ENCODE results near the gene TRAM2. TPM values are rescaled to one million over a fixed set of nuclear protein-coding genes. Genes with fewer than 3 reads are reported as not detected.

TRAM2 gene
- total and polyA plus RNA-seq, 2 of the 8 experiments (the other 6 are each of a cell fraction or from before 2014, with no cell fraction given) = 9.0 to 21.4 TPM

DNA sequence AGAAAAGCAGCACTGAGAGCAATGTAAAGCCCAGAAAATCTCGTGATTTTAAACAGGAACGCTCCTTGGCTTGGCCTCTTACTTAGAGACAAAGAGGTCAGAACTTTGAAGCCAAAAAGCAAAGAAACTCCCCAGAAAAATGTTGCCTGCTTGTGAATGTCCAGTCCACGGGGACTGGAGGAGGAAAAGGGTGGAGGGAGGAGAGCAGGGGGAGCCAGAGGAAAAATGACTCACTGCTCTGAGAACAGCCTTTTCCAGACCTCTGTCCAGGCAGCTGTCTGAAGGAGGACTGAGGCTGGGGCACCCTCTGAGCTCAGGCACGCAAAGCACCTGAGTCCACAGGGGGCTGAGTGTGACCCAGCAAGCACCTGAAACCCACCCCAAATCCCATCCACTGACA lies 64.7 kb downstream of the TRAM2 start (continued):
- TF ChIP-seq, protein P1, sequence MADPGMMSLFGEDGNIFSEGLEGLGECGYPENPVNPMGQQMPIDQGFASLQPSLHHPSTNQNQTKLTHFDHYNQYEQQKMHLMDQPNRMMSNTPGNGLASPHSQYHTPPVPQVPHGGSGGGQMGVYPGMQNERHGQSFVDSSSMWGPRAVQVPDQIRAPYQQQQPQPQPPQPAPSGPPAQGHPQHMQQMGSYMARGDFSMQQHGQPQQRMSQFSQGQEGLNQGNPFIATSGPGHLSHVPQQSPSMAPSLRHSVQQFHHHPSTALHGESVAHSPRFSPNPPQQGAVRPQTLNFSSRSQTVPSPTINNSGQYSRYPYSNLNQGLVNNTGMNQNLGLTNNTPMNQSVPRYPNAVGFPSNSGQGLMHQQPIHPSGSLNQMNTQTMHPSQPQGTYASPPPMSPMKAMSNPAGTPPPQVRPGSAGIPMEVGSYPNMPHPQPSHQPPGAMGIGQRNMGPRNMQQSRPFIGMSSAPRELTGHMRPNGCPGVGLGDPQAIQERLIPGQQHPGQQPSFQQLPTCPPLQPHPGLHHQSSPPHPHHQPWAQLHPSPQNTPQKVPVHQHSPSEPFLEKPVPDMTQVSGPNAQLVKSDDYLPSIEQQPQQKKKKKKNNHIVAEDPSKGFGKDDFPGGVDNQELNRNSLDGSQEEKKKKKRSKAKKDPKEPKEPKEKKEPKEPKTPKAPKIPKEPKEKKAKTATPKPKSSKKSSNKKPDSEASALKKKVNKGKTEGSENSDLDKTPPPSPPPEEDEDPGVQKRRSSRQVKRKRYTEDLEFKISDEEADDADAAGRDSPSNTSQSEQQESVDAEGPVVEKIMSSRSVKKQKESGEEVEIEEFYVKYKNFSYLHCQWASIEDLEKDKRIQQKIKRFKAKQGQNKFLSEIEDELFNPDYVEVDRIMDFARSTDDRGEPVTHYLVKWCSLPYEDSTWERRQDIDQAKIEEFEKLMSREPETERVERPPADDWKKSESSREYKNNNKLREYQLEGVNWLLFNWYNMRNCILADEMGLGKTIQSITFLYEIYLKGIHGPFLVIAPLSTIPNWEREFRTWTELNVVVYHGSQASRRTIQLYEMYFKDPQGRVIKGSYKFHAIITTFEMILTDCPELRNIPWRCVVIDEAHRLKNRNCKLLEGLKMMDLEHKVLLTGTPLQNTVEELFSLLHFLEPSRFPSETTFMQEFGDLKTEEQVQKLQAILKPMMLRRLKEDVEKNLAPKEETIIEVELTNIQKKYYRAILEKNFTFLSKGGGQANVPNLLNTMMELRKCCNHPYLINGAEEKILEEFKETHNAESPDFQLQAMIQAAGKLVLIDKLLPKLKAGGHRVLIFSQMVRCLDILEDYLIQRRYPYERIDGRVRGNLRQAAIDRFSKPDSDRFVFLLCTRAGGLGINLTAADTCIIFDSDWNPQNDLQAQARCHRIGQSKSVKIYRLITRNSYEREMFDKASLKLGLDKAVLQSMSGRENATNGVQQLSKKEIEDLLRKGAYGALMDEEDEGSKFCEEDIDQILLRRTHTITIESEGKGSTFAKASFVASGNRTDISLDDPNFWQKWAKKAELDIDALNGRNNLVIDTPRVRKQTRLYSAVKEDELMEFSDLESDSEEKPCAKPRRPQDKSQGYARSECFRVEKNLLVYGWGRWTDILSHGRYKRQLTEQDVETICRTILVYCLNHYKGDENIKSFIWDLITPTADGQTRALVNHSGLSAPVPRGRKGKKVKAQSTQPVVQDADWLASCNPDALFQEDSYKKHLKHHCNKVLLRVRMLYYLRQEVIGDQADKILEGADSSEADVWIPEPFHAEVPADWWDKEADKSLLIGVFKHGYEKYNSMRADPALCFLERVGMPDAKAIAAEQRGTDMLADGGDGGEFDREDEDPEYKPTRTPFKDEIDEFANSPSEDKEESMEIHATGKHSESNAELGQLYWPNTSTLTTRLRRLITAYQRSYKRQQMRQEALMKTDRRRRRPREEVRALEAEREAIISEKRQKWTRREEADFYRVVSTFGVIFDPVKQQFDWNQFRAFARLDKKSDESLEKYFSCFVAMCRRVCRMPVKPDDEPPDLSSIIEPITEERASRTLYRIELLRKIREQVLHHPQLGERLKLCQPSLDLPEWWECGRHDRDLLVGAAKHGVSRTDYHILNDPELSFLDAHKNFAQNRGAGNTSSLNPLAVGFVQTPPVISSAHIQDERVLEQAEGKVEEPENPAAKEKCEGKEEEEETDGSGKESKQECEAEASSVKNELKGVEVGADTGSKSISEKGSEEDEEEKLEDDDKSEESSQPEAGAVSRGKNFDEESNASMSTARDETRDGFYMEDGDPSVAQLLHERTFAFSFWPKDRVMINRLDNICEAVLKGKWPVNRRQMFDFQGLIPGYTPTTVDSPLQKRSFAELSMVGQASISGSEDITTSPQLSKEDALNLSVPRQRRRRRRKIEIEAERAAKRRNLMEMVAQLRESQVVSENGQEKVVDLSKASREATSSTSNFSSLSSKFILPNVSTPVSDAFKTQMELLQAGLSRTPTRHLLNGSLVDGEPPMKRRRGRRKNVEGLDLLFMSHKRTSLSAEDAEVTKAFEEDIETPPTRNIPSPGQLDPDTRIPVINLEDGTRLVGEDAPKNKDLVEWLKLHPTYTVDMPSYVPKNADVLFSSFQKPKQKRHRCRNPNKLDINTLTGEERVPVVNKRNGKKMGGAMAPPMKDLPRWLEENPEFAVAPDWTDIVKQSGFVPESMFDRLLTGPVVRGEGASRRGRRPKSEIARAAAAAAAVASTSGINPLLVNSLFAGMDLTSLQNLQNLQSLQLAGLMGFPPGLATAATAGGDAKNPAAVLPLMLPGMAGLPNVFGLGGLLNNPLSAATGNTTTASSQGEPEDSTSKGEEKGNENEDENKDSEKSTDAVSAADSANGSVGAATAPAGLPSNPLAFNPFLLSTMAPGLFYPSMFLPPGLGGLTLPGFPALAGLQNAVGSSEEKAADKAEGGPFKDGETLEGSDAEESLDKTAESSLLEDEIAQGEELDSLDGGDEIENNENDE (IDR thresholded peaks at IDR 0.05; ENCODE audit: insufficient replicate concordance, low read length) = no peak
- TF ChIP-seq CTBP2 (IDR thresholded peaks at IDR 0.05; ENCODE audit: borderline replicate concordance, insufficient read depth, insufficient read length, low read length) = no peak
